K562 (cell line): ENCODE data around the gene TMEM260. TPM values are rescaled to one million over a fixed set of nuclear protein-coding genes. Genes with fewer than 3 reads are reported as not detected.
A peak's percentile ranks its signal among the peaks of the same experiment; 100 is the strongest.

Source experiments
- CBFA2T3 ChIP-seq: fragments of 450-650 bp; IDR thresholded peaks from 2 replicates; pipeline ENCODE4 v1.6.1; 2017
- CXXC5 ChIP-seq: fragments of 250-450 bp; sonication (Bioruptor Pico); IDR thresholded peaks from 2 replicates; pipeline ENCODE4 v1.8.0; 2022; ENCODE audit warnings: inconsistent platforms, mild to moderate bottlenecking, moderate library complexity
- DEAF1 ChIP-seq: fragments of 450-650 bp; formaldehyde crosslinking; IDR thresholded peaks from 2 replicates; pipeline ENCODE4 v1.4.0; 2020; ENCODE audit warnings: mild to moderate bottlenecking, moderate library complexity
- ETS2 ChIP-seq: IDR thresholded peaks from 2 replicates; pipeline ENCODE4 v1.6.1; 2016; ENCODE audit warnings: borderline replicate concordance, missing genetic modification characterization, mild to moderate bottlenecking, moderate library complexity, missing compliant biosample characterization; ENCODE audit not compliant: poor library complexity, severe bottlenecking
- EZH2 ChIP-seq: IDR thresholded peaks from 2 replicates; pipeline ENCODE4 v1.6.1; 2012; ENCODE audit warnings: low read depth, mild to moderate bottlenecking, inconsistent platforms, low read length, borderline replicate concordance
- FOXK2 ChIP-seq, 2 experiments: fragments of 450-650 bp; IDR thresholded peaks in 1 of 2; conservative IDR thresholded peaks in 1 of 2; 2 replicates each; pipeline ENCODE4 v1.6.1; 2016; ENCODE audit warnings: low read depth in 2 of 2, mild to moderate bottlenecking in 1 of 2
- KAT8 ChIP-seq: fragments of 450-650 bp; IDR thresholded peaks from 2 replicates; pipeline ENCODE4 v1.6.1; 2016; ENCODE audit warnings: low read depth, mild to moderate bottlenecking
- KLF16 ChIP-seq: IDR thresholded peaks from 2 replicates; pipeline ENCODE4 v1.6.1; 2016; ENCODE audit warnings: antibody characterized with exemption
- MCM7 ChIP-seq, 2 experiments: fragments of 450-650 bp; IDR thresholded peaks; 2 replicates each; pipeline ENCODE4 v1.6.1; 2016 to 2018
- MYC ChIP-seq, 2 experiments: fragments of 250-450 bp in 1 of 2; sonication (Bioruptor Pico) in 1 of 2; IDR thresholded peaks; 2 replicates each; pipeline versions ENCODE4 v1.5.1 to v1.6.1; 2012 to 2021; ENCODE audit warnings: low read depth in 2 of 2, borderline replicate concordance in 1 of 2, improper control_type of control experiment in 1 of 2, low read length in 1 of 2, mild to moderate bottlenecking in 1 of 2, moderate library complexity in 1 of 2
- NCOA4 ChIP-seq: fragments of 450-650 bp; IDR thresholded peaks from 2 replicates; pipeline ENCODE4 v1.6.1; 2018; ENCODE audit warnings: mild to moderate bottlenecking; ENCODE audit not compliant: partially characterized antibody
- NR4A1 ChIP-seq, 2 experiments: fragments of 250-450 bp in 1 of 2; fragments of 450-650 bp in 1 of 2; sonication (Bioruptor Pico) in 1 of 2; IDR thresholded peaks; 2 replicates each; pipeline versions ENCODE4 v1.4.0 to v1.6.1; 2016 to 2020; ENCODE audit warnings: mild to moderate bottlenecking in 2 of 2, missing compliant biosample characterization in 1 of 2, missing genetic modification characterization in 1 of 2, moderate library complexity in 1 of 2
- POLR2AphosphoS5 ChIP-seq: IDR thresholded peaks from 2 replicates; pipeline ENCODE4 v1.6.1; 2011; ENCODE audit warnings: mild to moderate bottlenecking, low read depth, low read length, moderate library complexity; ENCODE audit not compliant: control insufficient read depth, insufficient read depth
- PYGO2 ChIP-seq: fragments of 450-650 bp; IDR thresholded peaks from 2 replicates; pipeline ENCODE4 v1.6.1; 2016; ENCODE audit warnings: mild to moderate bottlenecking, missing genetic modification characterization, moderate library complexity, missing compliant biosample characterization
- SNAPC5 ChIP-seq: fragments of 250-450 bp; sonication (Bioruptor Pico); IDR thresholded peaks from 2 replicates; pipeline ENCODE4 v1.8.0; 2021; ENCODE audit warnings: moderate library complexity, mild to moderate bottlenecking, inconsistent platforms
- SOX6 ChIP-seq: fragments of 450-650 bp; IDR thresholded peaks from 2 replicates; pipeline ENCODE4 v1.6.1; 2014; ENCODE audit warnings: mild to moderate bottlenecking
- SREBF2 ChIP-seq: sonication (generic); formaldehyde crosslinking; IDR thresholded peaks from 2 replicates; pipeline ENCODE4 v1.4.0; 2020; ENCODE audit warnings: mild to moderate bottlenecking, missing genetic modification reagents
- SRF ChIP-seq, 2 experiments: fragments of 250-450, 450-650 bp in 1 of 2; sonication (Bioruptor Pico) in 1 of 2; sonication (generic) in 1 of 2; formaldehyde crosslinking; IDR thresholded peaks; 2 replicates each; pipeline versions ENCODE4 v1.5.0 to v1.5.1; 2020 to 2022; ENCODE audit warnings: mild to moderate bottlenecking in 1 of 2, missing genetic modification reagents in 1 of 2
- STAT6 ChIP-seq: sonication (generic); formaldehyde crosslinking; IDR thresholded peaks from 2 replicates; pipeline ENCODE4 v1.8.1; 2023; ENCODE audit warnings: mild to moderate bottlenecking, missing genetic modification reagents
- TFAM ChIP-seq: fragments of 250-450 bp; sonication (Bioruptor Pico); conservative IDR thresholded peaks from 2 replicates; pipeline ENCODE4 v1.5.0; 2021; ENCODE audit warnings: mild to moderate bottlenecking, moderate library complexity
- ZEB2 ChIP-seq: fragments of 450-650 bp; IDR thresholded peaks from 2 replicates; pipeline ENCODE4 v1.6.1; 2016
- ZNF384 ChIP-seq: IDR thresholded peaks from 2 replicates; pipeline ENCODE4 v1.6.1; 2012; ENCODE audit warnings: low read depth, low read length, improper control_type of control experiment
- ZNF551 ChIP-seq: fragments of 250-450 bp; sonication (Bioruptor Pico); IDR thresholded peaks from 2 replicates; pipeline ENCODE4 v1.5.0; 2021; ENCODE audit warnings: mild to moderate bottlenecking, moderate library complexity
- ZNF76 ChIP-seq: fragments of 250-450 bp; sonication (Bioruptor Pico); IDR thresholded peaks from 2 replicates; pipeline ENCODE4 v1.4.0; 2020; ENCODE audit warnings: mild to moderate bottlenecking, moderate library complexity, borderline replicate concordance
- polyA plus RNA-seq, 8 experiments: library from polyadenylated mRNA; depleted of rRNA in 4 of 8; stranded (reverse) in 5 of 8; unstranded in 3 of 8; fragments of >200 nt; fragmentation: Nextera tagmentation in 2 of 8; fragmentation: Illumina TruSeq in 1 of 8; extraction: Ambion mirVana in 2 of 8; extraction: Trizol in 1 of 8; gene quantifications; 2 replicates each; pipeline versions ENCODE4 v1.2.1 to v1.2.3, GENCODE V29; 2011 to 2014; ENCODE audit warnings: inconsistent platforms in 1 of 8, missing spikeins in 1 of 8
- total RNA-seq, 7 experiments: library from RNA; depleted of rRNA in 6 of 7; stranded (reverse); fragments of >200 nt in 6 of 7; fragmentation: Illumina TruSeq in 2 of 7; extraction: Trizol in 2 of 7; gene quantifications; 2 replicates each; pipeline versions ENCODE4 v1.2.1 to v1.2.3, GENCODE V29; 2011 to 2021; ENCODE audit warnings: low replicate concordance in 1 of 7

TMEM260 gene
- total and polyA plus RNA-seq, 9 of the 15 experiments (the other 6 are each of a cell fraction or from before 2014, with no cell fraction given): 2.2 to 9.4 (median 6.0) TPM

GRCh38 chr14:56555921-56556570 is 23.6 kb upstream of the TMEM260 start (continued):
- TF ChIP-seq PYGO2 (tag) (no peak), EZH2 (no peak), ZNF384 (peak; percentile 92), KAT8 (no peak), ETS2 (no peak), SNAPC5 (CRISPR knock-in tag) (no peak), STAT6 (no peak), NCOA4 (no peak), CXXC5 (no peak), KLF16 (no peak), TFAM (no peak), ZNF551 (CRISPR knock-in tag) (no peak), POLR2AphosphoS5 (no peak), CBFA2T3 (no peak), NR4A1 (CRISPR knock-in tag; IDR thresholded peaks at IDR 0.05) (no peak), NR4A1 (tag; IDR thresholded peaks at IDR 0.05) (no peak), MCM7 (IDR thresholded peaks at IDR 0.05) (no peak), ZEB2 (peak; percentile 49; the same call in 1 of the 2 replicates), ZNF76 (CRISPR knock-in tag) (no peak), MYC (IDR thresholded peaks at IDR 0.05; ENCODE audit: low read depth, low read length) (0 out of 2 replicates have a peak, but pooled peaks have one; percentile 13), MYC (CRISPR knock-in tag; IDR thresholded peaks at IDR 0.05; ENCODE audit: borderline replicate concordance, low read depth) (no peak), SOX6 (peak; percentile 38; the same call in 1 of the 2 replicates), SREBF2 (no peak), FOXK2 (conservative IDR thresholded peaks at IDR 0.05 in 1 of 2, IDR thresholded peaks at IDR 0.05 in 1 of 2; ENCODE audit: low read depth in 2 of 2) (0 out of 4 replicates have a peak, but pooled peaks have one; percentile 25 to 55), DEAF1 (CRISPR knock-in tag) (peak; percentile 63; the same call in 1 of the 2 replicates), SRF (CRISPR knock-in tag; IDR thresholded peaks at IDR 0.05) (no peak)
